Sigmoid colon (tissue), 7 donors: ENCODE results near the gene CPS1. TPM values are rescaled to one million over a fixed set of nuclear protein-coding genes. Genes with fewer than 3 reads are reported as not detected.

Source experiments
- DNase-seq: peaks from one replicate; pipeline ENCODE4 v3.0.0-alpha.2; 2019
- H3K27ac ChIP-seq, 4 donors: fragments of 200-600 bp; sonication (generic); one replicate each; pipeline ENCODE4 v1.5.1; 2016 to 2019; ENCODE audit warnings: mild to moderate bottlenecking in 1 of 4
- H3K27me3 ChIP-seq, 3 donors: fragments of 200-600 bp; sonication (generic); one replicate each; pipeline ENCODE4 v1.5.1; 2019; ENCODE audit warnings: mild to moderate bottlenecking in 1 of 3
- H3K36me3 ChIP-seq, 4 donors: fragments of 200-600 bp; sonication (generic); one replicate each; pipeline ENCODE4 v1.5.1; 2016 to 2019
- H3K4me1 ChIP-seq, 4 donors: fragments of 200-600 bp; sonication (generic); one replicate each; pipeline ENCODE4 v1.5.1; 2017 to 2019
- H3K4me3 ChIP-seq, 4 donors: fragments of 200-600 bp; sonication (generic); one replicate each; pipeline ENCODE4 v1.5.1; 2017 to 2019; ENCODE audit warnings: mild to moderate bottlenecking in 2 of 4, moderate library complexity in 1 of 4
- H3K9me3 ChIP-seq, 4 donors: fragments of 200-600 bp in 3 of 4; sonication (generic) in 3 of 4; one replicate each; pipeline versions ENCODE4 v1.5.1 to v1.6.1; 2013 to 2019
- CTCF ChIP-seq, 4 experiments: fragments of 450-650 bp in 3 of 4; fragments of 200-600 bp in 1 of 4; IDR thresholded peaks; one replicate each; pipeline ENCODE4 v1.5.1; 2016 to 2019; ENCODE audit warnings: antibody characterized with exemption in 4 of 4, mild to moderate bottlenecking in 3 of 4, moderate library complexity in 2 of 4
- EP300 ChIP-seq, 4 donors: sonication (generic); formaldehyde crosslinking; IDR thresholded peaks; one replicate each; pipeline ENCODE4 v1.6.1; 2017; ENCODE audit warnings: antibody characterized with exemption in 4 of 4
- POLR2A ChIP-seq, 2 donors: fragments of 450-650 bp; IDR thresholded peaks; one replicate each; pipeline ENCODE4 v1.6.1; 2016; ENCODE audit warnings: antibody characterized with exemption in 2 of 2, mild to moderate bottlenecking in 2 of 2, moderate library complexity in 2 of 2
- POLR2AphosphoS5 ChIP-seq, 4 donors: sonication (generic); formaldehyde crosslinking; IDR thresholded peaks; one replicate each; pipeline ENCODE4 v1.6.1; 2017; ENCODE audit warnings: antibody characterized with exemption in 4 of 4
- WGBS, 2 donors: extraction: QIAGEN DNeasy Blood & Tissue Kit; methylation state at CpG; one replicate each; pipeline ENCODE4 v1.1.7; 2013; 5-methylcytosine and 5-hydroxymethylcytosine counted together
- intact Hi-C: fragments of 100-400 bp; cut with DNase I; formaldehyde crosslinking; loops from one replicate; pipeline ENCODE4 v1.15.1; 2023
- polyA plus RNA-seq, 3 donors: library from polyadenylated mRNA; stranded (reverse); fragments of 200-250 nt; gene quantifications; one replicate each; pipeline ENCODE4 v1.2.3, GENCODE V29; 2013
- total RNA-seq, 4 donors: library from RNA; depleted of rRNA; stranded (reverse); fragments of >200 nt; gene quantifications; one replicate each; pipeline ENCODE4 v1.1.0, GENCODE V29; 2016
- donor health status: healthy with polysubstance abuse.
- donor health status: Bipolar disorder and iron deficiency.
- donor health status: healthy.

The CPS1 gene
- total and polyA plus RNA-seq, 7 donors = 0.29 to 2.9 (median 2.2) TPM; not detected in 2

GRCh38 chr2:210676067-210676466 is 119.7 kb downstream of the CPS1 start:
- Histone ChIP-seq H3K36me3 (no peaks in the 10 kb centered on the region), H3K27me3 (no peaks in the 10 kb centered on the region), H3K4me1 (no peaks in the 10 kb centered on the region), H3K4me3 (no peak overlapping the region), H3K27ac (no peak overlapping the region), H3K9me3 (no peaks in the 10 kb centered on the region)
- DNase-seq = no peak
- WGBS, 2 donors = 86 to 87% methylated on average over 3 of the region's 3 CpGs
- TF ChIP-seq EP300 (IDR thresholded peaks at IDR 0.05) (no peak), POLR2AphosphoS5 (IDR thresholded peaks at IDR 0.05) (no peak), POLR2A (IDR thresholded peaks at IDR 0.05) (no peak), CTCF (IDR thresholded peaks at IDR 0.05) (no peak)
- intact Hi-C loops = no loop called here

GRCh38 chr2:210681491-210681890 is 125.1 kb downstream of the CPS1 start:
- Histone ChIP-seq H3K4me1 (no peaks in the 10 kb centered on the region), H3K27me3 (no peaks in the 10 kb centered on the region), H3K36me3 (no peaks in the 10 kb centered on the region), H3K9me3 (no peaks in the 10 kb centered on the region), H3K27ac (no peak overlapping the region), H3K4me3 (no peak overlapping the region)
- no peak for DNase-seq
- intact Hi-C loops = no loop called here
- TF ChIP-seq EP300 (IDR thresholded peaks at IDR 0.05) (no peak), CTCF (IDR thresholded peaks at IDR 0.05) (no peak), POLR2AphosphoS5 (IDR thresholded peaks at IDR 0.05) (no peak), POLR2A (IDR thresholded peaks at IDR 0.05) (no peak)

GRCh38 chr2:210686401-210686800 is 130.0 kb downstream of the CPS1 start:
- intact Hi-C loops = no loop called here
- Histone ChIP-seq H3K27ac (no peak overlapping the region), H3K27me3 (no peaks in the 10 kb centered on the region), H3K9me3 (no peaks in the 10 kb centered on the region), H3K4me3 (no peak overlapping the region), H3K36me3 (no peaks in the 10 kb centered on the region), H3K4me1 (no peaks in the 10 kb centered on the region)
- TF ChIP-seq POLR2A (IDR thresholded peaks at IDR 0.05) (no peak), EP300 (IDR thresholded peaks at IDR 0.05) (no peak), CTCF (IDR thresholded peaks at IDR 0.05) (no peak), POLR2AphosphoS5 (IDR thresholded peaks at IDR 0.05) (no peak)
- 69 to 76% methylated on average over 3 of the region's 3 CpGs for WGBS, 2 donors
- DNase-seq = no peak

- Histone ChIP-seq H3K27ac (no peak overlapping the region), H3K27me3 (no peaks in the 10 kb centered on the region), H3K4me1 (no peaks in the 10 kb centered on the region), H3K4me3 (no peak overlapping the region), H3K36me3 (no peaks in the 10 kb centered on the region), H3K9me3 (no peaks in the 10 kb centered on the region)
- 91 to 92% methylated on average over 1 of the region's 1 CpG for WGBS, 2 donors
- intact Hi-C loops = no loop called here
- DNase-seq = no peak
- TF ChIP-seq EP300 (IDR thresholded peaks at IDR 0.05) (no peak), POLR2A (IDR thresholded peaks at IDR 0.05) (no peak)
Observed at GRCh38 chr2:210687786-210688470, 131.5 kb downstream of the CPS1 start.

- no peak for TF ChIP-seq POLR2AphosphoS5 (IDR thresholded peaks at IDR 0.05)
- TF ChIP-seq EP300 (IDR thresholded peaks at IDR 0.05) = no peak
- TF ChIP-seq POLR2A (IDR thresholded peaks at IDR 0.05) = no peak
- no peak for TF ChIP-seq CTCF (IDR thresholded peaks at IDR 0.05)
- no peaks in the 10 kb centered on the region for H3K27me3 ChIP-seq
- H3K36me3 ChIP-seq = no peaks in the 10 kb centered on the region
- intact Hi-C loops = no loop called here
- no peak overlapping the region for H3K27ac ChIP-seq
- H3K9me3 ChIP-seq = no peaks in the 10 kb centered on the region
- no peak overlapping the region for H3K4me3 ChIP-seq
- WGBS, 2 donors = 18 to 70% methylated on average over 2 of the region's 2 CpGs
- no peaks in the 10 kb centered on the region for H3K4me1 ChIP-seq
- no peak for DNase-seq
Observed at GRCh38 chr2:210707900-210708299, 151.5 kb downstream of the CPS1 start.
